GM10266 (cell line): Measurements from ENCODE around the gene ANKRD33B.

Experiments used
- DNase-seq: peaks from one replicate; pipeline ENCODE4 v3.0.0; 2012; ENCODE audit errors: extremely low spot score
- TF ChIP-seq, protein P1 (sequence below): IDR thresholded peaks from 2 replicates; pipeline ENCODE4 v1.5.1; 2012; ENCODE audit warnings: mild to moderate bottlenecking, low read depth; ENCODE audit not compliant: control insufficient read depth, insufficient read depth; ENCODE audit errors: missing control alignments

The ANKRD33B gene

DNA sequence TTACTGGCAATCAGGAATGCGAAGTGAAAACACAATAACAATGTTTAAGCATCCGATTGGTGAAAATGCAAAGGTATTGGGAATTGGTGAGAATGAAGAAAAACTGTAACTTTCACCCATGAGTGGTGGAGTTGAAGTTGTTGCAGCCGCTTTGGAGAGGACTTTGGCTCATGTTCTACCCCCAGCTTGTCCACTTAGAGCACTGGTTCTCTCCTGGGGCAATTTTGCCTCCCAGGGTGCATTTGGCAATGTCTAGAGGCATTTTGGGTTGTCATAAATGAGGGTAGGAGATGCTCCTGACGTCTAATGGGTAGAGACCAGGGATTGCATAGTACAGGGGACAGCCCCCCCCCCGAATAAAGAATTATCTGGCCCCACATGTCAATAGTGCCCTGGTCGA is 46.2 kb downstream of the ANKRD33B start:
- no peak for DNase-seq
- TF ChIP-seq, protein P1, sequence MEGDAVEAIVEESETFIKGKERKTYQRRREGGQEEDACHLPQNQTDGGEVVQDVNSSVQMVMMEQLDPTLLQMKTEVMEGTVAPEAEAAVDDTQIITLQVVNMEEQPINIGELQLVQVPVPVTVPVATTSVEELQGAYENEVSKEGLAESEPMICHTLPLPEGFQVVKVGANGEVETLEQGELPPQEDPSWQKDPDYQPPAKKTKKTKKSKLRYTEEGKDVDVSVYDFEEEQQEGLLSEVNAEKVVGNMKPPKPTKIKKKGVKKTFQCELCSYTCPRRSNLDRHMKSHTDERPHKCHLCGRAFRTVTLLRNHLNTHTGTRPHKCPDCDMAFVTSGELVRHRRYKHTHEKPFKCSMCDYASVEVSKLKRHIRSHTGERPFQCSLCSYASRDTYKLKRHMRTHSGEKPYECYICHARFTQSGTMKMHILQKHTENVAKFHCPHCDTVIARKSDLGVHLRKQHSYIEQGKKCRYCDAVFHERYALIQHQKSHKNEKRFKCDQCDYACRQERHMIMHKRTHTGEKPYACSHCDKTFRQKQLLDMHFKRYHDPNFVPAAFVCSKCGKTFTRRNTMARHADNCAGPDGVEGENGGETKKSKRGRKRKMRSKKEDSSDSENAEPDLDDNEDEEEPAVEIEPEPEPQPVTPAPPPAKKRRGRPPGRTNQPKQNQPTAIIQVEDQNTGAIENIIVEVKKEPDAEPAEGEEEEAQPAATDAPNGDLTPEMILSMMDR: no peak

DNA sequence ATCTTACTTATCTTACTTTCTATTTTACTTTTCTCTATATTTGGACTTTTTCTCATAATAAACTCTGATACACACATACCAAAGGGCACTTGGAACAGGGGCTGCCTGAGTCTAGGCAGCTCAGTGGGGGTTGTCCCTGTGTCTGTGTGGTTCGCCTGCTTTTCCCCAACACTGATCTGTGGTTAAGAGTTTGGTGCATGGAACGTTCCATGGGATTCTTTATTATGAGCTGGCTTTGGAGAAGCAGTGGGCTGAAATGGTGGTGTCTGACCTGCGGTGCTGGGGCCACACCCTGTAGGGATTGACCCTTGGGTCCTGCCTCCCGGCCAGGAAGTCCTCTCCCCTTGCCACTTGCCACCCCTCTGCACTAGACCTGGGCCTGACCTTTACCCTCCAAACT is 47.4 kb downstream of the ANKRD33B start:
- DNase-seq: no peak

DNA sequence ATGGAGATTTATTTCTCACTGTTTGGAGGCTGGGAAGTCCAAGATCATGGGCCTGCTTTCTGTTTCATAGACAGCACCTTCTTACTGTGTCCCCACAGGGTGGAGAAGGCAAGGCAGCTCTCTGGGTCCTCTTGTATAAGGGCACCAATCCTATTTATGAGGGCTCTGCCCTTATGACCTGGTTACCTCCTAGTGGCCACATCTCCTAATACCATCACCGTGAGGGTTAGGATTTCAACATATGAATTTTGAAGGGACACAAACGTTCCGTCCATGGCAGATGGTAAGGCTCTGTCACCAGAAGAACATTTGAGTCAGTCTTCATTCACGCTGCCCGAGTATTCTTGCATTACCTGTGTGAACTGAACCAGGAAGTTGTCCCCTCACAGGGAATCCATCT is 48.4 kb downstream of the ANKRD33B start:
- TF ChIP-seq, protein P1: no peak
- DNase-seq: no peak

More for the DNA sequence above, 47.4 kb downstream of the ANKRD33B start:
- TF ChIP-seq, protein P1: no peak

DNA sequence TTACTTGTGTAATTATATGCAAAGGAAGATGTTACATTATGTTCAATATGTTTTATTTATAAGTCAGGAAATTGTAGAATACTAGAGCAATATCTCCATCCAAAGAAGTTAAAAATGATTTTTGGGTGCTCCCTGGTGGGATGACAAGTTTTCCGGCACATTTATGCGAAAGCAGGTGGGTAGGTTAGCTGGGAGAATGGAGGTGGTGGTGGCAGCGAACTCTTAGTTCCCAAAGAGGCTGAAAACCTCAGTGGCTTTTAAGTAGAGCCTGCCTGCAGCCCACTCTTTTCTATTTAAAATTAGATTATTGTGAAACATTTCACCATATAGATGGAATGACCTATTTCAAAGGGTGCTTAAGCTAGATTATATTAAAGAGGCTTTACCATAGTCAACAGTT is 51.8 kb downstream of the ANKRD33B start:
- TF ChIP-seq, protein P1: no peak
- no peak for DNase-seq

DNA sequence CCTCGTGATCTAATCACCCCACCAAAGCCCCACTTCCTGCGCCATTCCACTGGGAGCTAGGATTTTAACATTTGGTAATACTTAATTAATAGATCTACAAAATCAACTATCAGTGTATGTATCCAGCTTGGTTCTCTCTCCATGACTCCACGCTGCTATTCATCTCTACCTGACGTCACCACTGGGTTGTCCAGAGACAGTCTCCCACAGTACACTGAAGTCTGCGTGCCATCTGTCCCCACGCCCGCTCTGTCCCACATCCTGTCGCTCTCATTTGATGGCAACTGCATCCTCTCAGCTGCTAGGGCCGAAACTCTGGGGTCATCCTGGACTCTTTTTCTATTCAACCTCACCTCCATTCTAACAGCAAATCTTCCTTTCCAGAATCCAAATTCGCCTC is 53.2 kb downstream of the ANKRD33B start:
- TF ChIP-seq, protein P1: no peak
- no peak for DNase-seq

DNA sequence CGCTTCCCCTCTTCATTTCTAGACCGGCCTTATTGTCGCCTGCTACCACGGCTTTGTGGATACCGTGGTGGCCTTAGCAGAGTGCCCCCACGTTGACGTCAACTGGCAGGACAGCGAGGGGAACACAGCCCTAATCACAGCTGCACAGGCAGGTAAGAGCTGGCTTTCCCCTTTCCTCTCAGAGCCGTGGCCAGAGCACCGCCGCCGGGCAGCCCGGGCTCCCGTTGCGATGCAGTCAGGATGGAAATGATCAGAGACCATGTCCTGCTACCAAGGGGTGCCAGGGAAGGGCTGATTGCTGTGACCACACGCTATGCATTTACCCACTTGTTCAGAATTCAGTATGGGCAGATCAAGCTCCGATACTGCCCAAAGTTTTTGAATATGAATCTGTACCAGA is 54.4 kb downstream of the ANKRD33B start:
- no peak for DNase-seq
- TF ChIP-seq, protein P1: no peak

DNA sequence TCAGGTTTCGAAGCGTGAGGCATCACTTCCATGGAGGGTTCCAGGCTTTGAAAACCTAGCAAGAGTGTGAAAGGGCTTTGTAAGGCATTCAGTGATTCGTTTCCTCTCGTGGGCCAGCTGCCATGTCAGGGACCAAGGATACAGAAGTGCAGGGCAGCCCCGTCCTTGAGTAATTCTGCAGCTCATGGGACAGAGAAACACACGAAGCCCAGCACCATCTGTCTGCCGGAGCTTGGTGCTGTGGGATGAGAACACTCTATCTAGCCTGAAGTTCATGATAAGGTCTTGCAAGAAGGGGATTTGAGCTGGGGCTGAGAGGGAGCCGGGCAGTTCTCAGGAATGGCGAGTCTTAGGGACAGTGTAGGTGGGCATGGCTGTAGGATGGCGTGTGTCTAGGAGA is 55.8 kb downstream of the ANKRD33B start:
- TF ChIP-seq, protein P1: no peak
- no peak for DNase-seq
